T follicular helper cell (primary cell): ENCODE measurements around the gene PAX6.

ENCODE experiments used
- DNase-seq: peaks from one replicate; pipeline ENCODE4 v3.0.0-alpha.2; 2020; ENCODE audit warnings: low read depth
- total RNA-seq, 2 experiments: gene quantifications; one replicate each; lab custom pipeline; 2026; lab: John Stamatoyannopoulos, UW

PAX6 gene
- total RNA-seq = 0 to 0.13 reads per million in 2 experiments

DNA sequence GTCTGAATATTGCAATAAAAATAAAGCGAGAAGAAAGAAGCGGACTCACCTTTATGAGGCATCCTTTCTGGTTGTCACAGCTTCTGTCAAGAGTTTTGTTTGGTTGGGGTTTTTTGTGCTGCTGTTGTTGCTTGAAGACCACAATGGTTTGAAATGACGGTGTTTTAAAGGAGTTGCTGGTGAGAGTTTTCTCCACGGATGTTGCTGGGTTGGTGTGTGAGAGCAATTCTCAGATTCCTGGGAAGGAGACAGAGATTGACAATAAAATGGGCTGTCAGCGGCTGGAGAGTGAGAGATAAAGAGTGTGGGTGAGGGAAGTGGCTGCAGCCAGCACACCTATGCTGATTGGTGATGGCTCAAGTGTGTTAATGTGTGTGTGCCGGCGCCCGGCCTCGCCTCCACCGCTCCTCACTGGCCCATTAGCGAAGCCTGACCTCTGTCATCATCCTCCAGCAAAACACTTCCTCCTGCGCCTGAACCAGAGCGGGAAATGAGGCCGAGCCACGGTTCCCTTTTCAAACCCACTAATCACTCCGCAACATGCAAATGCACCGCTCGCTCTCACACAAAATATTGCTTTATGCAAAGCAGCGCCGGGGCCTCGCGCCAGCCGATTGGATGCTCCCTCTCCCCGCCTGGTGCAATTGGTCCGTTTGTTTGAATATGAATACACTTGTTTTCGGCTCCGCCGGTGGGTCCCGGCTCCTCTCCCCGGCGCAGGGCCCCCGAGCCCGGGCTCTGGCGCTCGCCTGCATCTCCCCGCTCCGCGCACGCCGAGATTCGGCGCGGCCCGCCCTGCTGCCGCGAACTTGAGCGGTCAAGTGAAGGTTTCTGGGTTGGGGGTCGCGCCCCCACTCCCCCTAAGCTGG lies at the start of gene PAX6:
TSS of gene PAX6 (minus strand) at position 544 of the 869 bp plus-strand sequence. CDS start 4,911 bp downstream, outside the sequence.
- DNase-seq = no peak

DNA sequence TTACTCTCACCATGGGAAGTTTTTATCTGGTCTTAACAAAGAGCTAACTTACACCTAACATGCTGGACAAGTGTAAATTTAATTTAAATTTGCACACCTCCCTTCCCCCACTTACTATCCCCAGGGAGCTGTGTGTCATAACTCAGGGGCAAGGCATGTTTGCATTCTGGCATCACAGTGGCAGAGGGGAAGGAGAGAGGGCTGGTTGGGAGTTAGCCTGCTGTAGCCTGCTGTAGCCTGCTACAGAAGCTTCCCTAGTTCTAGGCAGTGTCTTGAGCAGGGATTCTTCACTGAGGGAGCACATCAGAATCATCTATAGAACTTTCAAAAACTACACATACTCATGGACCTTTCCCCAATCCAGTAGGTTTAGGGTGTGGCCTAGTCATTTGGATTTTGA lies 49.3 kb upstream of the PAX6 start:
- DNase-seq = no peak

DNA sequence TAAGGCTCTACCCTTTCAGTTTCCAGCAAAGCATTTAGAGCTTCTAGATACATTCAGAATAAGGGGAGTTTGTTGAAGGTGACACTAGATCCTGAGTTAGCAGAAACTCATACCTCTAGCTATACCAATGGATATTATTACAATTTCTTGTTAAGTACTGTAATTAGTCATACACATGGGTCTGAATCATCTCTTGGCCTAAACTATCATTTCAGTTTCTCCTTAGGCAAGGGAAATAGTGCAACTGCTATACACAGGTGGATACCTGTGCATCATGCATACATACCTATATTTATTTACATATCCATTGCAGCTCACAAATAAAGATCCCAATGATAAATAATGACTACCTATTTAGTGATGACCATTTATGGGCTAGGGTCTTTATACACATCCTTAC lies 45.1 kb upstream of the PAX6 start:
- no peak for DNase-seq

DNA sequence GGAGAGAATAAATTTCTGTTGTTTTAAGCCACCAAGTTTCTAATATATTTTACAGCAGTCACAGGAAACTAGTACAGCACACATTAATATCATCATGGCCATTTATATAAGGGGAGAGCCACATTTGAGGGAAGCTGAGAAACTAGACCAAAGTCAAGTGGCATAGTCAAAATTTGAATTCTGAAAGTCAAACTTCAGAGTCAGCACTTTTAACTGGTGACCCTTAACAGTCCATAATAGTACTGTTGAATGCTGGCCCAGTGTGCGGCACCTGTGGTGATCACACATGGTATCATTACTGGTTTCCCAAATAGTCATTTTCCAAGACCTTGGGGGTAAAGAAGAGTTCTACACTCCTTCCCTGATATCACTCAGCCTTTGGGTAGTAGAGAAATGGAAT lies 44.3 kb upstream of the PAX6 start:
- DNase-seq = no peak

DNA sequence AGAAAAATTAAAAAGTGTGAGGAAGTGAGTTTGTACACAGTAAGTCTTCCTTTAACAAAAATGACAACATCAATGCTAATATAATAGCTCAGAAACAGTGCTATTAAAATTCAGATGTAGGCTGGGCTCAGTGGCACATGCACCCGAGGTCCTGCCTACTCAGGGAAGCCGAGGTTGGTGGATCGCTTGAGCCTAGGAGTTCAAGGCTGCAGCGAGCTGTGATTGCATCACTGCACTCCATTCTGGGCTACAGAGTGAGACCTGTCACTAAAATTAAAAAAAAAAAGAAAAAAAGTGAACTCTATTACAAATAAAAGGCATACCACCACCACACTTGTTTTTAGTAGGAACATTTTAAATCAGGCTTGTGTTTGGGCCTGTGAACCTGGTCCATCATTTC lies 39.2 kb upstream of the PAX6 start:
- DNase-seq = no peak

DNA sequence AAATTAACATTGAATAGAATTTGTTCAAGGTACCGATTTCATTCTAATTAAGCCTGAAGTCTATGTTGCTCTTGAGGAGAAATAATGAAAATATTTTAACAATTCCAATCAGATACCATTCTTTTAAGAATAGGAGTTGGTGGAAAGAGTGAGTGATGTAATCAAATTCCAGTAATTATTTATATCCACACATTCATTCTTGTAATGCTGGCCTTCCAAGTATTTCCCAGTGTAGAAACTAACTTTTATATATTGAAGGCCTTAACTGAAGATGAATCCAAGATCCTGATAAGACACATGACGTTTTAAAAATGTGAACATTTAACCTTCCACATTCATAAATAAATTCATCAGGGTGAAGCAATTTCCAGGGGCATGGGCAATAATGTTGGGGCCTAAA lies 36.6 kb upstream of the PAX6 start:
- no peak for DNase-seq

DNA sequence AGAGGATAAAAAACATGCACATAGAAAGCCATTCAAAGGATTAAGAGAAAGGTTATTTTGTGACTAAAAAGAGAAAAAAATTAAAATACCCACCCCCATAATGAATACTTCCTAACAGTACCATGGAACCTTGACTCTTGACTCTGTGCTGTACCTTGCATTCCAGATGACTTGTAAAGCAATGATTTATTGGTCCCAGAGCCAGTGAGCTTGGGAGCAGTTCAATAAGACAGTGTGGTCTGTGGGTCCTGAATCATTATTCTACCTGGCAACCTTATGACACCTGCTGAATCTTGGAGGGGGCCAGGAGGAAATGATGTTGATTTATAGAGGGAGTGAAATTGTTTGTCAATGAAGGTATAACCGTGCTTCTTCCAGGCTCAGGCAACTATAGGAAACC lies 34.2 kb upstream of the PAX6 start:
- no peak for DNase-seq

DNA sequence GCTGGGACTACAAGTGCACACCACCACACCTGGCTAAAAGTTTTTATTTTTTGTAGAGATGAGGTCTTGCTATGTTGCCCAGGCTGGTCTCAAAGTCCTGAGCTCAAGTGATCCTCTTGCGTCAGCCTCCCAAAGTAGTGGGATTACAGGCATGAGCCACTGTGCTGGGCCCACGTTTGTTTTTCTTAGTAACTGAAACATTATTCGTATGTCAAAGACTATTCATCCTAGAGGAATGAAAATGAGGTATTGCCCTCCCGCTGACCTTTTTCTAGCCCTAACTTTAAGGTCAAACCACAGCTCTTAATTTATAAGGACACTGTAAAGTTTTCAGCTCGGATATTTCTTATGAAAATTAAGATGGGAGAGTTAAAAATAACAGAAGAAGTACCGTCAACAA lies 33.2 kb upstream of the PAX6 start:
- DNase-seq = no peak

DNA sequence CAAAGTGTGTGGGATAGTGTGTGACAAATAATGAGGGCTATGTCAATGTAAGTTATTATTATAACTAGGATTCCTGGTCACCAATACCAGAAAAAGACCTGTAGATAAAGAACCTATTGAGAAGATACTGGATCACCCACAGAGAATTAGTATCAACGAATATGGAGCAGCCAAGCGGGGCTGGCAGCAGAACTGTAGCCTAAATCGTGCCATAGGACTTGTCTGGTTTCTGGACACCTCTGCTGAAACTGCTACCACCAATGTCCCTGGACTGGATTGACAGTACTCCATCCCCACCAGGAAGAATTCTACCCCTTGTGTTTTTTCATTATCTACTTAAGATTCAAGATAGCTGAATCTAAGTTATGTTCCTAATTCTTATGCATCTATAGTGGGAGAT lies 30.3 kb upstream of the PAX6 start:
- no peak for DNase-seq

DNA sequence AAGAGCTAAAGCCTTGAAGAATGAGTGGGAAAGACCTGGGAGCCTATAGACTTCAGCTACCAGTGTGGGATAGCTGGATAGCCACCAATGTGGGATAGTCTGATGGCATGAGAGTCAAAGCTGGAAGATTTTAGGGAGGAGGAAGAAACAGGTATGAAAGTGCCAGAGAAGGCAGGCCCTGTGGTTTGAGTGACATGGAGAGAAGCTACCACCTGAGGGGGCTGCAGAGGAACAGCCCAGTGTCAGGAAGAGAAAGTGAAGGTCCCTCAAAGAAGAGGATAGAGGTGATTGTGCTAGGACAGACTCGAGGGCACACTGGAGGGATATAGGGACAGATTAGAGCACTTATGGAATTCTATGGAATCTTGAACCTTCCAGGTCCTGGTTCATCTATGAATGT lies 23.1 kb upstream of the PAX6 start:
- DNase-seq = no peak

DNA sequence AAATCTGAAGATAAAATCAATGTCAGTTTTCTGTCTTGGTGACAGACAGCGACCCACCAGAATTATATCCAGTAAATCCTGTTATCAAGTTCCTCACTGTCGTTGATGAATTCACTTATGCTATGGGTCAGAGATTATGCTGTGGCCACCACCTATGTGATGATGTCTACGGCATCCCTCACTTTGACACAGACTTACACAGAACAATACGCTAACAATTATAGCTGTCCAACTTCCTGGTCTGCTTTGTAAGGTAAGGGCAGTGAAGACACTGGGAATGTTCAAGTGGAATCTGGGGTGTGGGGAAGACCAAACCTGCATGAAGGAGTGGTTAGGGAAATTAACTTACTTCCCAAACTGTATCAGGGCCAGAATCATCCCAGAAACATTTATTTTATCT lies 19.3 kb upstream of the PAX6 start:
- no peak for DNase-seq

DNA sequence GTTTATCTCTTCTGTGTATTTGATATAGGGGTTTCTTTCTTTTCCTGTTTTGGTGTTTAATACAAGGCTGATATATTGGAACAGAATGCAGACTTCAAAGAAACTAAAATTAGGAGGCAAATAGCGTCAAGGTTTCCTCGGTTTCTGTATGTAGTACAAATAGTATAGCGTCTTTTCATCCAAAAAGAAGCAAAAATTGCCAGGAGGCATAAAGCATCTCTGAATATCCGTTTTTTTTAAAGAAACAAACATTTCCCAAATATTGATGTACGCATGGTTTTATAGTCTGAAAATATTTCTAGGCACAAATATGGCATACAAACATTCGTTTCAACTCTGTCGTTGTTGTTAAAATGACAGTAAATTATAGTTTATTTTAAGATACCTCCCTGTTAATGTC lies 17.1 kb upstream of the PAX6 start:
- no peak for DNase-seq

DNA sequence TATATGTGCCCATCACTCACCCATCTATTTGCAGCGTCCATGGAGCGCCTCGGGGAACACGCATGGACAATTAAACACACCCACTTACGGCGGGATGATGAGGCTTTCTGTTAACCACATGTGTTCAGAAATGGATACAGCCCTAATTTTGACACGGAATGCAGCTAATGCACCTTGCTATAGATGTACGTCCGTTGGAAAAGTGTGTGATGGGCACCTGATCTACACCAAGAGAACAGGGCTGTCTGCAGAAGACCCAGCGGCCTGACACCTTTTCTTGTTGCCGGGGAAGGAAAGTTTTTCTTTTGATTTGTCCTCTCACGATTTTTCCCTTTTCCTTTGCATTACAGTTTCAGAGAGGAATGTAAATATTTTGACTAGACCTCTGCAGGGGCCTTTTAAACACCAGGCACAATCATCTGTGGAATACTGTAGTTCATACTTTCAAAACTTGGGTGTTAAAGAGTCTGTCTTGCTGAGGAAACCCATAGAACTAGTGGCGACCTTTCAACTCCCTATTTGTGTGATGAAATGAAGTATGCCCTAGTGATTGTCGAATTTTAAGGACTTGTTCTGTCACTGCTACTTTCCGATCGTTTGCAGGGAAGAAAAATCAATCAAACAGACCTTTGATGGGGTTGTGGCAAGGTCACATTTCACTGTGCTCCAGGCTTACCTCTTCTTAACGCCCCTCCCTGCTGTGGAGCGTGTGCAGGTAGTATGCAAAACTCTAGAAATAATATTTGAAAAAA lies 16.5 kb upstream of the PAX6 start:
- DNase-seq = no peak

DNA sequence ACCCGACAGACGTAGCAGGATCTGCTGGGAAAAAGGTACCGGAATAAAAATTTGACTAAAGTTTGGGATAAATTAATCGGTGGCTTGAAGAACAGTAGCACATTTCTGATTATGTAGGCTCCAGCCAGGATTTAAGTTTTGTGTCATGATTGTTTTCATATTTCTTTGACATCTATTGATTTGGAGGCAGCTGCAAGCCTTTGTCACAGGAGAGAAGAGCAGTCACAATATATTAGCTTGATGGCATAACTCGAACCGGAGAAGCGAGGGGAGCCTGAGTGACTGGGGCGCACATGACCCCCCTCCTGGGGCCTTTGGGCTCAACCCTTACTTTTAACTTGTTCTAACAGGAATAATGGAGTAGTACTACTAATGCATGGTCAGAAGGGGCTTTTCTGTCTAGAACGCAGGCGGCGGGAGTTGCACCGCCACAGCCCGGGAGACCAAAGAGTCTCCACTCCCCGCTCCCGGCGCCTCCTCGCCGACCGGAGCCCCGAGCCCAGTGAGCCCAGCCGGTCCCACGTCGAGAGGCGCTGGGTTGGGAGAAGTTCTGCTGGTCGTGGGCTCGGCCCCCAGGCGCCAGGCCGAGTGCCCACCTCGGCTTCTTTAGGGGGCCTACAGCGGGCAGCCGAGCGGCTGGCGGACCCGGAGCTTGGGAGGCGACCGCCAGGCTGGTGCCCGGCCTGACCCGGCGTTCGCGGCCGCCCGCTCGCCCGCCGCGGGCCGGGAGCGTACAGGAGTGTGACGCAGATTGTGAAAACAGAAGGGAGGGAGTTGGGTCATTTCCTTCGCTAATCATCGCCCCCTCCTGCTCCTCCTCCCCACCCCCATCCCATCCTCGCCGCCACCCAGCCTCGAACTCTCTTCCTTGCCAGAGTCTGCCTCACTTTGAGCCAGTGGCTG lies 15.7 kb upstream of the PAX6 start:
- no peak for DNase-seq

DNA sequence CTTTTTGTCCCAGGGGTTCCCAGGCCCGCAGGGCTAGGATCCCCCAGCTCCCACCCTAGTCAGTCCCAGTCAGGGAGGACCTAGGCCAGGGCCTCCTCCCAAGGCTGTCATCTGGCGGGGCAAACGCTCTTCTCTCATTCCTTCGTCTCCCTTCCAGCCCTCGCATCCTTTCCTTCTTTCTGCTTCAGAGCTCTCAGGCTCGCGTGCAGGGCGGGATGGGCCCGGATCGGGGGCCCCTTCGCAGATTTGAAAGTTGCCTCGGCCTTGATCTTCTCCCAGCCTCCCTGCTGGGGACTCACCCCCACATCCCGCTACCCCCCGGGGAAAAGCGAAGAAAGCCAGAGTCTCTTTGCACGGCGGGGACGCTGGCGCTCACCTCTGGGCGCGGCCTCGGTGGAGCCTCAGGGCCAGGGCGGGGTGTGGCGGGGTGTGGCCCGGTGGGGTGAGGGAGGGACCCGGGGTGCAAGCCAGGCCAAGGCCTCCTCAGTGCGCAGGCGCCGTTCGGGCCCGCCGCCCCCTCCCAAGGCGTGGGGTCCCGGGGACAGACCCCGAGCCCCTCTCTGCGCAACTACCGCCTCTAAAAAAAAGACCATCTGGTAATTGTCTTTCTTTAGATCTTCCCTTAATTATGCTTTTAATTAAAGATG lies 14.8 kb upstream of the PAX6 start:
- no peak for DNase-seq

DNA sequence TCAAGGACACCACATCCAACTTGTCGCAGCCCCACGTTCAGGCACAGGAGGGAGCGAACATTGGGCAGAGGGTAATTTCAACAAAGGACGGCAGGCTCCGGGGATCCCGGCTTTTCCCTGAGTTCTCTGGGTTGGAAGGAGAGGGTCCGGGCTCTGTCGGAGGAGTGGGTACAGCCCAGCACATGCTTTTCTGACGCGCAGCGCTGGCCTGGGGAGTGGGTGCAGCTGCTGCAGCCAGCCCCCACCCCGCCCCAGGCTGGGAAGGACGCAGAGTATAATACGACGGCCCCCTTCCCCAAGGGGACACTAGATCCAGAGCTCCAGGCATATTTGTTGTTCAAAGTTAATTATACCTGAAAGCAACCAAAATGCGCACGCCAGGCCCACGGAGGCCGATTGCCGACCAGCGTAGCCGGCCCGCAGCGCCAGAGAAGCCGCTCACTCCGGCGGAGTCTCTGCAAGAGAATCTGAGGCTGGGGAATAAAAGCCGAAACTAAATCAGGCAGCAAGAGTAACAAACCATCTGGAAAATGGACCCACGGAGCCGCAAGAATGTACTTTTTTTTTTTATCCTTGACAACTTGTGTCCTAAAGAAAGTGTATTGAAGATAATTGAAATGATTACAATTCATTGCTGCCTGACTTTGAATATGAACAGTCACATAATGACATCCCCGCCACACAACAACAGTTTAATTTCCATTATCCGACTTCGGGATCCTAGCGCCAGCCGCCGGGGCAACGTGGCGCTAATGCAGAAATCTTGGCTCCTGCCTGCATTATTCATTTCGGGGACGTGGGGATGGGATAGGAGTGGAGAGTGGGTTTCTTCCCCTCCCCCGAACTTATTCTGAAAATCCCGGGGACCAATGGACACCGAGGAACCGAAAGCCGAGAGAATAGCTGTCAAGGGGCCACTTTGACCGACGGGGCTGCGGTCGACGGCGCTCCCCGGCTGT lies 14.0 kb upstream of the PAX6 start:
- DNase-seq = no peak

DNA sequence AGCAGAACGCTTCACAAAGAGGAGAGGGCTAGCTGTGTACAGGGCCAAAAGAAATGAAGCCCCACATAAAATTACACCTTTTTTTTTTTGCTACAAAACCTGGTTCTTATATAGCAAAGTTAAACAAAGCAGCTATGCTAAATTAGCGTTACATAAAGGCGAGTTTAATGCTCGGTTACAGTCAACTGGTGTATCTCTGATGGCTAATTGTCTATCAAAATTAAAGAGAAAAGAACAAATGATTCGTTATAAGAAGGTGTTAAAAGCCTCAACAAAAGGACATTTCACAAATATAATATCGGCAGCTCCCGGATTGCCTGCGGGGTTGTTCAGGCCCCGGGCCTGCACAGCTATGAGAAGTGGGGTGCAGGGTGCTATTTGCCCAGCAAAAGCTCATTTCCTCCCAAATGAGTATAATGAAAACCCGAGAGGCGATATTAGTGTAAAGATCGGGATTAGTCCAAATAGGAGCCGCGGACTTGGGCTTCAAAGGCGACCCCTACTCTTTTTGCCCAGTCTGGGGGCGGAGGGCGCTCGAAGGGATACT lies 13.3 kb upstream of the PAX6 start:
- DNase-seq = no peak

DNA sequence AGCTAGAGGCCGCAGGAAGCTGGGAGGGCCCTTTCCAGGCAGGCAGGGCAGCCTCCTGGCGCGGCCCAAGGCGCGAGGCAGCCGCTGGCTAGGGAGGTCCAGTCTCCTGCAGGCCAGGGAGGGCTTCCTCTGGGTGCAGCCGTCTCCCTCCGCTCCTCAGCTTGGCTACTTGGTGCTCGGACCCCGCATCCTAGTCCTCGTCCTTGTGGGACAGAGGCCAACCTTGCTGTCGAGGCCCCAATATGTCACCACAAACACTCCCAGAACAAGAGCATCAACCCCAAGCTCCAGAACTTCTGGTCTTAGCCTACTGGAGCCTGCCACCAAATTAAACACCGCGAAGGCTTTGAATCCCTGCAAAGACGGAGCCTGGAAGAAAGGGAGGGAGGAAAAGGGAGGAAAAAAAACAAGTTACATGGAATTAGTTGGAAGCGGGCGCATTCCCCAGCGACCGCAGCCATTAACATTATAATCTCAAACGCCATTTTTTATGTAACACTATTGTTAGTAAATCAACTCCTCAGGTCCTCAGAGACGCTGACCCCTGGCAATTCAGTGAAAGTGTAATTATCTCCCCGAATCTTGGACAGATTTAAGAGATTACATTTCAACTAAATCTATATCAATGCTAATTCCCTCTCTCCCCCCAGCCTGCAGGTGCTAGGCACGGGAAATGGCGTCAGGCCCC lies 12.7 kb upstream of the PAX6 start:
- DNase-seq = no peak

DNA sequence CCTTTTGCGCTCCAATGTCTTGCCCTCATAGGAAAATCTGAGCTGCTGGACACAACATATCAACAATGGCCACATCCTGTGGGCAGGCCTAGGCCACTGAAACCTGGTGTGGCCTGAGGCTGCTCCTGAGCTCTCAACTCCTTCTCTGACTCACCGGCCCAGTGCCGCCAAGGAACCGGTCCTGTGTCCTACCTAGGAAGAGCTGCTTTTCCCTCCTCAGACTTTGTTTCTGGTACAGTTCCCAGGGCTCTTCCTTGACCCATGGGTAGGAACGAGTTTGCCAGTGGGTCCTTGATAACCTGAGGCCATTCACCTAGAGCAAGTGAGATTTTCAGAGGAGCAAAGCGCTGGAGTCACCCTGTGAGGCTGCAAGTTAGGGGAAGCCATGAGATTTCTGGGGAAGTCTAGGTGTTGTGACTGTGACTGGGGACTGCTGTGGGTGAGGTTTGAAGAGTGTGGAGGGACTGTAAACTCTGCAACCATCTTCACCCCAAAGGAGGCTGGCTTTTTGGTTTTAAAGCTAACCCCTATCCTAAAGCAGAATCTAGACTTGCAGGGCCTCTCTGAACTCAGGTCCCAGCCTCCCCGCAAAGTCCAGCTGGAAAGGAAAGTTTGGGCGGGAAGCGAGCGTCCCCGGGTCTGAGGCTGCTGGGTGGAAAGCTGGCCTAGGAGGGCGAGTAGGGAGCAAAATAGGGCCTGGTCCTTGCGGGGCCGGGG lies 12.0 kb upstream of the PAX6 start:
- no peak for DNase-seq
